Lower lobe of right lung (tissue), 2 donors: ENCODE results near the gene CCDC142. TPM values are rescaled to one million over a fixed set of nuclear protein-coding genes. Genes with fewer than 3 reads are reported as not detected.

Source experiments
- ATAC-seq, 2 donors: fragments of 200-7000 bp; cut with Tn5 transposase; one replicate each; pipeline ENCODE4 v1.9.1; 2020 to 2022; ENCODE audit warnings: mild to moderate bottlenecking in 2 of 2, moderate library complexity in 2 of 2
- DNase-seq: peaks from one replicate; pipeline ENCODE4 v3.0.0-alpha.2; 2020
- H3K27ac ChIP-seq: fragments of 200-600 bp; one replicate; pipeline ENCODE4 v1.8.0; 2022
- H3K27me3 ChIP-seq: fragments of 200-600 bp; one replicate; pipeline ENCODE4 v1.8.0; 2022; ENCODE audit warnings: low read depth
- H3K36me3 ChIP-seq: fragments of 200-600 bp; one replicate; pipeline ENCODE4 v1.8.0; 2022; ENCODE audit warnings: mild to moderate bottlenecking
- H3K4me1 ChIP-seq: fragments of 200-600 bp; one replicate; pipeline ENCODE4 v1.8.0; 2022
- H3K4me3 ChIP-seq: fragments of 200-600 bp; one replicate; pipeline ENCODE4 v1.8.0; 2022; ENCODE audit warnings: mild to moderate bottlenecking
- H3K9me3 ChIP-seq: fragments of 200-600 bp; one replicate; pipeline ENCODE4 v1.8.0; 2022
- CTCF ChIP-seq: fragments of 200-600 bp; IDR thresholded peaks from one replicate; pipeline ENCODE4 v1.8.0; 2022; ENCODE audit warnings: antibody characterized with exemption, mild to moderate bottlenecking
- intact Hi-C: fragments of 100-400 bp; cut with DNase I; formaldehyde crosslinking; loops from one replicate; pipeline ENCODE4 v1.11.0; 2022
- total RNA-seq: library from RNA; stranded (reverse); fragmentation: NEBNext Ultra II Directional; extraction: Animal tissue kit (Norgen Biotek cat#: 25700); gene quantifications from one replicate; pipeline ENCODE4 v1.2.1, GENCODE V29; 2021
- donor health status: DM: no; HTN: yes; CAD: no; lungs with severe emphysema.

CCDC142 gene
- total RNA-seq, 1 donor from 2014 or later, result 20.2 TPM

- ATAC-seq (no peak), DNase-seq (no peak)
- Histone ChIP-seq H3K4me3 (no peak overlapping the region), H3K27ac (no peak overlapping the region), H3K4me1 (peaks cover 7% of the 10 kb centered on the region), H3K9me3 (no peaks in the 10 kb centered on the region), H3K36me3 (peaks cover 55% of the 10 kb centered on the region), H3K27me3 (no peaks in the 10 kb centered on the region)
- TF ChIP-seq CTCF, result no peak
- intact Hi-C loops, result no loop called here
Observed at GRCh38 chr2:74426181-74426758, 56.5 kb downstream of the CCDC142 start.

GRCh38 chr2:74425523-74425922 lies 57.3 kb downstream of the CCDC142 start:
- no peaks in the 10 kb centered on the region for H3K9me3 ChIP-seq
- H3K27ac ChIP-seq, result no peak overlapping the region
- DNase-seq (no peak), ATAC-seq (no peak)
- H3K4me3 ChIP-seq, result no peak overlapping the region
- H3K4me1 ChIP-seq, result peaks cover 14% of the 10 kb centered on the region
- TF ChIP-seq CTCF, result no peak
- intact Hi-C loops, result no loop called here
- no peaks in the 10 kb centered on the region for H3K27me3 ChIP-seq
- H3K36me3 ChIP-seq, result peaks cover 50% of the 10 kb centered on the region

- intact Hi-C loops, result no loop called here
- no peaks in the 10 kb centered on the region for H3K27me3 ChIP-seq
- no peaks in the 10 kb centered on the region for H3K9me3 ChIP-seq
- H3K4me1 ChIP-seq, result peaks cover 17% of the 10 kb centered on the region
- DNase-seq (no peak), ATAC-seq (no peak)
- H3K36me3 ChIP-seq, result peaks cover 45% of the 10 kb centered on the region
- H3K27ac ChIP-seq, result no peak overlapping the region
- H3K4me3 ChIP-seq, result no peak overlapping the region
- TF ChIP-seq CTCF, result no peak
Observed at GRCh38 chr2:74424995-74425406, 57.8 kb downstream of the CCDC142 start.

- peaks cover 17% of the 10 kb centered on the region for H3K4me1 ChIP-seq
- no peak overlapping the region for H3K27ac ChIP-seq
- H3K4me3 ChIP-seq, result no peak overlapping the region
- TF ChIP-seq CTCF, result no peak
- no peak for DNase-seq
- no peaks in the 10 kb centered on the region for H3K9me3 ChIP-seq
- intact Hi-C loops, result no loop called here
- no peaks in the 10 kb centered on the region for H3K27me3 ChIP-seq
- no peak for ATAC-seq
- H3K36me3 ChIP-seq, result peaks cover 39% of the 10 kb centered on the region
Observed at GRCh38 chr2:74424139-74424992, 58.4 kb downstream of the CCDC142 start.

Other genes with a start within 250 kb of the CCDC142 start
- 4.2 TPM for gene SLC4A5, start 139.6 kb downstream of the CCDC142 start, total RNA-seq
- gene DCTN1, start 102.7 kb downstream of the CCDC142 start, total RNA-seq, result 142 TPM
- gene C2orf81, start 61.4 kb downstream of the CCDC142 start, total RNA-seq, result 10.0 TPM
- gene WDR54, start 61.3 kb downstream of the CCDC142 start, total RNA-seq, result 14.5 TPM
- gene RTKN, start 41.1 kb downstream of the CCDC142 start, total RNA-seq, result 27.5 TPM
- 38.4 TPM for gene INO80B, start 27.9 kb downstream of the CCDC142 start, total RNA-seq
- 60.1 TPM for gene WBP1, start 24.6 kb downstream of the CCDC142 start, total RNA-seq
- gene MOGS, start 17.6 kb downstream of the CCDC142 start, total RNA-seq, result 50.9 TPM
- gene MRPL53, start 10.3 kb downstream of the CCDC142 start, total RNA-seq, result 81.3 TPM
- 23.0 TPM for gene TTC31, start 83 bp upstream of the CCDC142 start, total RNA-seq
- gene LBX2, start 16.6 kb upstream of the CCDC142 start, total RNA-seq, result 1.5 TPM
- 28.4 TPM for gene PCGF1, start 24.7 kb upstream of the CCDC142 start, total RNA-seq
- not detected for gene TLX2, start 31.5 kb upstream of the CCDC142 start, total RNA-seq
- gene DQX1, start 43.2 kb upstream of the CCDC142 start, total RNA-seq, result 0.44 TPM
- 122 TPM for gene AUP1, start 46.7 kb upstream of the CCDC142 start, total RNA-seq
- 34.3 TPM for gene HTRA2, start 46.9 kb upstream of the CCDC142 start, total RNA-seq
- gene LOXL3, start 70.9 kb upstream of the CCDC142 start, total RNA-seq, result 12.1 TPM
- gene DOK1, start 71.7 kb upstream of the CCDC142 start, total RNA-seq, result 38.4 TPM
- 1.8 TPM for gene M1AP, start 165.3 kb upstream of the CCDC142 start, total RNA-seq
- 12.0 TPM for gene SEMA4F, start 171.2 kb upstream of the CCDC142 start, total RNA-seq